HG02610 (cell line): Measurements from ENCODE around the gene TRIM45.
A peak's percentile ranks its signal among the peaks of the same experiment; 100 is the strongest.
"Not testable (repeated sequence)": the region's sequence is repeated elsewhere in the genome, so short reads cannot be mapped to it uniquely, and the experiment has no call there.

ENCODE experiments used
- ATAC-seq: cut with Tn5 transposase; IDR thresholded peaks from one replicate; pipeline ENCODE4 v1.9.1; 2021; ENCODE audit warnings: mild to moderate bottlenecking, moderate library complexity; ENCODE audit not compliant: unreplicated experiment

Gene TRIM45

GRCh38 chr1:117121589-117122329 lies at the start of gene TRIM45:
TSS of gene TRIM45 (minus strand) at chr1:117121749. CDS start at chr1:117121201, 548 bp downstream.
- peak; percentile 89 for ATAC-seq

- no peak for ATAC-seq
These were observed 48.5 kb upstream of the TRIM45 start for GRCh38 chr1:117169871-117170596.

- no peak for ATAC-seq
These were observed 45.9 kb upstream of the TRIM45 start for GRCh38 chr1:117167402-117167801.

- ATAC-seq: no peak
These were observed 44.5 kb upstream of the TRIM45 start for GRCh38 chr1:117166076-117166475.

GRCh38 chr1:117164209-117164608 lies 42.7 kb upstream of the TRIM45 start:
- no peak for ATAC-seq

GRCh38 chr1:117162816-117163215 lies 41.3 kb upstream of the TRIM45 start:
- no peak for ATAC-seq

- no peak for ATAC-seq
These were observed 40.3 kb upstream of the TRIM45 start for GRCh38 chr1:117161887-117162286.

- not testable (repeated sequence) for ATAC-seq
These were observed 29.8 kb upstream of the TRIM45 start for GRCh38 chr1:117151305-117151704.

GRCh38 chr1:117150316-117150715 lies 28.8 kb upstream of the TRIM45 start:
- no peak for ATAC-seq

- no peak for ATAC-seq
These were observed 26.5 kb upstream of the TRIM45 start for GRCh38 chr1:117147856-117148588.

- no peak for ATAC-seq
These were observed 25.8 kb upstream of the TRIM45 start for GRCh38 chr1:117147341-117147831.

- ATAC-seq: no peak
These were observed 25.2 kb upstream of the TRIM45 start for GRCh38 chr1:117146575-117147340.

GRCh38 chr1:117146072-117146471 lies 24.5 kb upstream of the TRIM45 start:
- no peak for ATAC-seq

GRCh38 chr1:117143871-117144270 lies 22.3 kb upstream of the TRIM45 start:
- ATAC-seq: no peak

GRCh38 chr1:117143172-117143571 lies 21.6 kb upstream of the TRIM45 start:
- no peak for ATAC-seq

- no peak for ATAC-seq
These were observed 20.7 kb upstream of the TRIM45 start for GRCh38 chr1:117142200-117142599.

- ATAC-seq: no peak
These were observed 17.0 kb upstream of the TRIM45 start for GRCh38 chr1:117138561-117138960.

- no peak for ATAC-seq
These were observed 16.6 kb upstream of the TRIM45 start for GRCh38 chr1:117138106-117138505.

- ATAC-seq: no peak
These were observed 15.8 kb upstream of the TRIM45 start for GRCh38 chr1:117137281-117137855.

- ATAC-seq: no peak
These were observed 15.2 kb upstream of the TRIM45 start for GRCh38 chr1:117136749-117137148.
